GM19043 (cell line): Measurements from ENCODE around the gene NRAP.
"Not testable (repeated sequence)": the region's sequence is repeated elsewhere in the genome, so short reads cannot be mapped to it uniquely, and the experiment has no call there.

ENCODE experiments used
- ATAC-seq: cut with Tn5 transposase; IDR thresholded peaks from one replicate; pipeline ENCODE4 v1.9.1; 2021; ENCODE audit warnings: low read depth; ENCODE audit not compliant: unreplicated experiment

Gene NRAP

DNA sequence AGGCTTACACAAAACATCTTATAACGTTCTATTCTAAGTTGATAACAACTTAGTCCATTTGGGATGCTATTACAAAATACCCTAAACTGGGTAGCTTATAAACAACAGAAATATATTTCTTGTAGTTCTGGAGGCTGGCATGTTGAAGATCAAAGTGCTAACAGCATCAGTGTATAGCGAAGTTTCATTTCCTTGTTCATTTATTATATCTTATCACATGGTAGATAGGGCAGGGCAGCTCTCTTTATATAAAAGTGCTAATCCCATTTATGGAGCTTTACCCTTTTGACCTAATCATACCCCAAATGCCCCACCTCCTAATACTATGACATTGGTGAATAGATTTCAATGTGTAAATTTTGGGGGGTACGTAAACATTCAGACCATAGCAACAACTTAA lies 22.2 kb upstream of the NRAP start:
- no peak for ATAC-seq

DNA sequence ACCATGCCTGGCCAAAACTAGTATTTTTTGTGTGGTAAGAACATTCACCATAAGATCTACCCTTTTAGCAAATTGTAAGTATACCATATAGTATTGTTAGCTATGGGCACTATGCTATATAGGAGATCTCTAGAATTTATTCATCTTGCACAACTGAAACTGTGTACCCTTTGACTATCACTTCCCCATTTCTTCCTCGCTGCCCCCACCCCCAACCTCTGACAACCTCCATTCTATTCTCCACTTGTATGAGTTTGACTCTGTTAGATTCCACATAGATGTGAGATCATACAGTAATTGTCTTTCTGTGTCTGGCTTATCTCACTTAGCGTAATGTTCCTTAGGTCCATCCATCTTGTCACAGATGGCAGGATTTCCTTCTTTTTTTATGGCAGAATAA lies 19.5 kb upstream of the NRAP start:
- ATAC-seq: no peak

DNA sequence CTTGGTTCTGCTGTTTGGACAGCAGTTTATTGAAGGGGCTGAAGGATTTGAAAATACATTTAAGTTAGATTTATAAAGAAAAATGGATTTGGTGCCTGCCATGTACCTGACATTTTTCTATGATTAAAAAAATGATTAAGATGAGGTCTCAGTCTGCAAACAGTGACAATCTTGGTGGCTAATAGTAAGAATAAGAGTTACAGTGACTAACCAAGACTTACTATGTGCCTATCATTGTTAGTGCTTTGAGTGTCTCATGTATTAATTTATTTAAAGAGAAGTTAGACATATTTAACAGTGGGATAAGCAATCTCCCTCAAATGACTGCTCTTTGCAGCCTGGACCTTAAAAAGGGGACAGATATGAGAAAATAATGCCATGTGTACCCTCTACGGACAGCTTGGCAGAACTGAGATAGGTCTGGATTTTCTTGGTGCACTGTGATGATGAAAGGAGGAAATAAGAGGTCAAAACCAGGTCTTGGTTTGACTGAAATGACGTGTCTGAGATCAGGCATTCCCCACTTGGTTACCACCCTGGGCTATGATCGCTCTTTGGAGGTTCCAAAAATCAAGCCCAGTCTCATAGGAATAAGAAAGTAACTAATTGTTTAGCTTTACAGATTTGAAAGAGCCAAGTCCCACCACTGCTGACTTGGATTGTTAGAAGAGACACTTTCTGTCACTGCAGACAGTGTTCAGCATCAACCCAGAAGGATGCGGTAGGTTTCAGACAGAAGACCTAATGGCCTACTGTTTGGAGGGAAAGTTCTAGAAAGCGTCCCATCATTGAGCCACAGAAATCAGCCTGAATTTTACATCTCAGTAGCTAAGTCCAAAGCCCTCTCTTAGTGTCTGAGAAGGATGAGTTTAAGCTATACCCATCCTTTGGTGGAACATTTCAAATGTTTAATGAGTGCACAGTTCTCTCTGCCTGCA lies 18.0 kb upstream of the NRAP start:
- peak; percentile 57 for ATAC-seq

GRCh38 chr10:113680190-113681111 lies 16.6 kb upstream of the NRAP start:
- peak; percentile 15 for ATAC-seq

DNA sequence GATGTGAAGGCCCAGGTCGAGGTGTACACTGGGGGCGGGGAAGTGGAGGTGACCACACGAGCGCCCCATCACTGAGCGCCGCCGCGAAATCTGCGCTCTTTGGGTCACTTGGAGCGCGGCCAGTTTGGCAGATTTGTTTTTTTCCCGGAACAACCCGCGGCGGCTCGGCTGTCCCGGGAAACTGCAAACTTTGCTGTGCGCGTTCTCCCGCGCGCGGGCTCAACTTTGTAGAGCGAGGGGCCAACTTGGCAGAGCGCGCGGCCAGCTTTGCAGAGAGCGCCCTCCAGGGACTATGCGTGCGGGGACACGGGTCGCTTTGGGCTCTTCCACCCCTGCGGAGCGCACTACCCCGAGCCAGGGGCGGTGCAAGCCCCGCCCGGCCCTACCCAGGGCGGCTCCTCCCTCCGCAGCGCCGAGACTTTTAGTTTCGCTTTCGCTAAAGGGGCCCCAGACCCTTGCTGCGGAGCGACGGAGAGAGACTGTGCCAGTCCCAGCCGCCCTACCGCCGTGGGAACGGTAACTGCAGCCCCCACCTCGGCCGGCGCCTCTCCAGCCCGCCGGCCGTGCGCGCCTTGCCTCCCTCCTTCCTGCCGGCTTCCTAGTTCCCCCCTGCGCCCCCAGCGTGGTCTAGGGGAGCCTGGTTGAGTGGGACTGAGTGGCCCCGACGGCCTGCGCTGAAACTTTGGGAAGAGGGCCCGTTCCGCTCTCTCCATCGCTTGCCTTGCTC lies 15.8 kb upstream of the NRAP start, which contains the start of gene CASP7:
Gene CASP7, plus strand, starts transcription at position 450 of the 727 bp plus-strand sequence. CDS start 17,582 bp downstream, outside the sequence.
- ATAC-seq: peak; percentile 55

DNA sequence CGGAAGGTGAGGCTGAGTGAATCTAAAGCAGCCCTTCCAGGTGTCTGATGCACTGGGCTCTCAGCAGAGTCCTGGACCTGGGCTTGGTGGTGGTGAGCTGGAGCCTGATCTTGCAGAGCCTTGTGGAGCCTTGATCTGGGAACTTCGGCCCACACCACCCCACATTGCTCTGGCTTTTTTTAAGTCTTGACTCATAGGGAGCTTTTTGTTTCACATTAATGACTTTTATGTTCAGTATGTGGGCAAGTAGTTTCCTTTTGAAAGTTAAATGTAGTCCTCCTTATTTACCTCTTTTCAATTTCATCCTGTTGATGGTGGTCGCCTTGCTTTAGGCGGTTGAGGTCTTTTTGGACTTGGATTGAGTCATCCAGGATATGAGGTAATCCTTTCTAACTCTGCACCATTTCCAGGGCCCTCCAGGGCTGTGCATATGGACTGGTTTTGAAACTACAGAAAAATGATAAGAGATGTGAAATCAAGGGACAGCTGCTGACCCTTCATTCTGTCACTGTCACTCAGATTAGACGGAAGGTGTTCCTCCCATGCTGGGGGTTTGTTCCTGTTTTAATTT lies 2.9 kb upstream of the NRAP start:
- peak; percentile 61 for ATAC-seq

DNA sequence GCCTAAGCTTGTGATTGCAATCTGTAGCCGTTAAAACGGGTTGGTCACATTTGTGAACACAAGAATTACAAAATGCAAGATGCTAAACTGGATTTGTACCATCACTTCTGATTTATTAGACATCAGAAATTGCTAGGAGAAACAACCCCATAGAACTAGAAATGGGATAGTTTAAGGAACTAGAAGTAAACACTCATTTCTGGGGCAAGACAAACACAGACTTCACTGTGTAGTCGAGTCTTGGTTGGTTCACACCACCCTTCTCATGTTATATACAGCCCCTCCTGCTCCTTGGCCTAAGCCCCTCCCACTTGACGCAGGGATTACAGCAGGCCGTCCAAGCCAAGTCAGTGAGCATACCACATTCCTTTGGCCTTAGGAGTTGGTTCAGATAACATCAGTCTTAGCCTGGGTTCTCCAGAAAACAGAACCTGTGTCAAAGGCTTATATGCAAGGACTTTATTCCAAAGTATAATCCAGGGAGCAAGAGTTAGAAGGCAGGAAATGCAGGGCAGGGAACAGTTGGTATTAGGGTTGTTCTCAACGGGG lies 2.0 kb upstream of the NRAP start:
- no peak for ATAC-seq

DNA sequence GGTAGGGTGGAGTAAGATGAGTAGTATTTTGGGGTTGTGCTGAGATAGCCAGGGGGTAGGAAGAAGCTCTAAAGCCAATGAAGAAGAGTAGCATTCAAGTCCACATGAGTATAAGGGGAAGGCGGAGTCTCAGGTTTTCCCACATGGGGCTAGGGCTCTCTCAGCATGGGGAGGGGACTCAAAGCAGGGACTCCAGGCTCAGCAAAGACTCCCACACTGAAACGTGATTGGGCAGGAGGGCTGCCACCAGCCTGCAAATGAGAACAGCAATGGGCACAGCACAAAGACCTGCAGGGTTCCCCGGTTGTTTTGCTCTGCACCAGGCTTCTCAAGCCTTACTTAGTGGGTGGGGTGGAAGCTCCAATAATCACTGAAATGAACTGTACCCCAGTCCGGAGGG lies 1.5 kb upstream of the NRAP start:
- ATAC-seq: no peak

DNA sequence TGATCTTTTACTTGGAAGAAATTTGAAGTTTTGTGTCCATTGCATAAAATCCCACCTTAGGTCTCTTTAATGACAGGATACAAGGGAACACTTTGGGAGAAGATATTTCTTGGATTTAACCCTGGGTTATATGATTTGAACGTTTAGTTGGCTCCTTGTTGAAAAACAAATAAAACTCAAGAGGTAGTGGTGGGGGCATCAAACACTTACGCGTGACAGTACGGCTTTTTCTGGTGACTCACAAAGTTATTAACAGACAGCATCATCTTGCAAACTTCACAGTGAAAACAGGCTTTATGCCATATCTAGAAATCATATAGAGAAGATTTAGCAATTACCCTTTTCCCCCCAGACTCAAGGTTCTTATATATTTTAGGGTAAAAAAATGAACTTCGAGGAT lies 699 bp downstream of the NRAP start:
- ATAC-seq: no peak

GRCh38 chr10:113661332-113661731 lies 2.5 kb downstream of the NRAP start:
- no peak for ATAC-seq

DNA sequence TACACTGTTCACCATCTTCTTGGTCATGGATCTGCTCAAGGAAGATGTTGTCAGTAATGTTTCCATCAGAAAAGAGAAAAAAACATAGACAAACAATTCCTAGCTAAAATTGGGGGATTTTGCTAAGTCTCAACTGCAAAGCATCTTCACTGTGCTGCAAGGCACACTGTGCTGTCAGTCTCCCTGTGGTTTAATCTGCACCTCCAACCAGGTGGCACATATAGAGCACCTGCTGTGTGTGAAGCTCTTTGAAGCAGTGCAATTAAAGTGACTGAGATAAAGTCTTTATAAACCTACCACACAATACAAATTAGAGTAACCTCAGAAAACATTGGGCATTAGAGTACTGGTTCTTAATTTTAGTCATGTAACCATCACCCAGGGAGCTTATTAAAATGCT lies 6.3 kb downstream of the NRAP start:
- ATAC-seq: no peak

- no peak for ATAC-seq
These were observed 6.9 kb downstream of the NRAP start for GRCh38 chr10:113656896-113657295.

DNA sequence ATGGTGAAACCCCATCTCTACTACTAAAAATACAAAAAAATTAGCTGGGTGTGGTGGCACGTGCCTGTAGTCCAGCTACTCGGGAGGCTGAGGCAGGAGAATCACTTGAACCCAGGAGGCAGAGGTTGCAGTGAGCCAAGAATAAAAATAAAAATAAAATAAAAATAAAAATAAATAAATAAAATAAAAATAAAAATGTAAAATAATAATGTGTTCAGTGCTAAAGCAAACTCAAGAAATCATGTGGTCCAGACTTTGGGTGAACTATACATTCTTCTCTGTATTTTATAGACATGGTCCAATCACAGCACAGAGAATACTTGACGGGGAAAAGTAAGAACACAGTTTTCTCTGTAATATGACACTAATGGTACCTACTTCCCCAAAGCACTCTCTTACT lies 11.4 kb downstream of the NRAP start:
- ATAC-seq: not testable (repeated sequence)

DNA sequence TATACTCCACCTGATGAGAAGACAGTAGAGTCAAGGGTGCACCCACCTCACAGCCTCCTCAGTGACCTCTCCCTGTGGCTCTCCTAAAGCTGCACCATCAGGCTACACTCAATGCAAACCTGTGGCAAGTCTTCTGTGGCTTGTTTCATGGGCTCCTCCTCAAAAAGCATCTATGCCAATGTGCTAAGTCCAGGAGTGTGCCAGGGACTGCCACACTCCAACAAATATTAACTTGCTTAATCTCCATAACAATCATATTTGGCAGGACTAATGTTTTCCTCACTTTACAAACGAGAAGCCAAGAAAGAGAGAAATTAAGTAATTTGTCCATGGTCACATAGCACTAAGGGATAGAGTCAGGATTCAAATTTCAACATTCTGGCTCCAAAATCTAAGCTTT lies 11.9 kb downstream of the NRAP start:
- ATAC-seq: no peak

DNA sequence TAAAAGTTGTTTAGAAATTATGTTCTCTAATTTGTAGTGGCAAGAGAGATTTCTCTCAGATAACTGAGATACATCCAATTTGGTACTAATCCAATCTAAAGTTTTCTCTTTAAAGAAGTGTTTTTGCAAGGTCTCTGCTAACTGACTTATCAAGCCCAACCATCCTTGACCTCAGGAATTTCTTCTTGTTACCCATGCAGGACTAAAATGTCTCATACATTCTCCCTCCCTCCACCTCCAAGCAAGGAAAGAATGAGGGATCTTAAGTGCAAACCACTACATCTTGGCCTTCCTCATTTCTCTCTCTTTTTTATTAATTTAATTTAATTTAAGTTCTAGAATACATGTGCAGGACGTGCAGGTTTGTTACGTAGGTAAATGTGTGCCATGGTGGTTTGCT lies 12.8 kb downstream of the NRAP start:
- no peak for ATAC-seq

GRCh38 chr10:113650172-113650571 lies 13.7 kb downstream of the NRAP start:
- ATAC-seq: no peak

GRCh38 chr10:113648478-113648877 lies 15.4 kb downstream of the NRAP start:
- no peak for ATAC-seq

- ATAC-seq: no peak
These were observed 16.0 kb downstream of the NRAP start for GRCh38 chr10:113647812-113648211.

DNA sequence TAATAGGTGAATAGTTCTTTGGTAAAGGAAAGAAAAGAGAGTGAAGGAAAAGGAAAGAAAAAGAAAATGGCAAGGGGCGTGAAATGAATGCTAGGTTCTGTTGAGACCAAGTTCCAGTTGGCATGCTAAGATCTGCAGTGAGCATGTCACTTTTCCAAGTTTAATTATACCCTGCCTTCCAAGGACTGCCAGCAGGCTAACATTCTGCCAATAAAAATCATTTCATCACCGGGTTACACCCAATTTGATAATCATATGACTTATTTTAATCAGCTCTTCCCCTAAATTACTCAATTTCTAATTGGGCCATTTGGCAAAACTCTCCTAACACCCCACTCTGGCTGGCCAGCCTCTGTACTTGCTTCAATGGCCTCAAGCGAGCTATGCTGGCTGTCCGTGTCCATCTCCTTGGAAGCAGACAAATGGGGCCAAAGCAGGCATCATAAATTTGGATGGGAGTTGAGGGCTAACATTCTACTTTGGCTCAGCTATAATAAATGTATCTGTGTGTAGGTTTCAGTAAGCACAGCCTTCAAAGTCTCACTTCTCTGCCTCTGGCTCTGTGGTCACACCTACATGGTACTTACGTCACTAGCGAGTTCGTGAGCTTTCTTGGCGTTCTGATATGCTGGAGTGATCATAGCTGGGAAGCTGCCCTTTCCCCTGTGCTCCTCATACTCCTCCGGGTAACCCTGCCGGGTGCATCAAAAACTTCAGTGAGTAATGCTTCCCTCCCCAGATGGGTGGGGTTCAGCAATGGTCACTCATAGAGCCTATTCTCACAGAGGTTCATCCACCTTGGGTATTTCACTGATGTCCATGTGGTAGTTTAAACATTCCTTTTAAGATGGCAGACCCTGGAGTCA lies 17.3 kb downstream of the NRAP start:
- no peak for ATAC-seq
